ENCODE data around the gene WDR86.

WDR86 gene

GRCh38 chr7:151435971-151436370 is 26.1 kb upstream of the WDR86 start:
- TF ChIP-seq ZNF384 (IDR thresholded peaks at IDR 0.05): no peak
- TF ChIP-seq FOXM1 (IDR thresholded peaks at IDR 0.05; ENCODE audit: borderline replicate concordance): no peak
- no peak for TF ChIP-seq FOXA1 (IDR thresholded peaks at IDR 0.05)
- no peak for TF ChIP-seq SUZ12 (IDR thresholded peaks at IDR 0.05)
- ChIA-PET CTCF (no interaction called here), POLR2A (no interaction called here)
- no peak for DNase-seq (ENCODE audit: extremely low spot score)

- TF ChIP-seq ARNT (IDR thresholded peaks at IDR 0.05): no peak
- no peak for TF ChIP-seq FOXM1 (IDR thresholded peaks at IDR 0.05; ENCODE audit: borderline replicate concordance)
- TF ChIP-seq ELF4 (IDR thresholded peaks at IDR 0.05): no peak
- TF ChIP-seq LEF1 (IDR thresholded peaks at IDR 0.05; ENCODE audit: borderline replicate concordance): no peak
- no peak for TF ChIP-seq NFRKB (IDR thresholded peaks at IDR 0.05)
- TF ChIP-seq SUZ12 (IDR thresholded peaks at IDR 0.05): no peak
- TF ChIP-seq FOXA1 (IDR thresholded peaks at IDR 0.05): no peak
- TF ChIP-seq PKNOX1 (IDR thresholded peaks at IDR 0.05): no peak
- no peak for TF ChIP-seq SP1 (IDR thresholded peaks at IDR 0.05)
- TF ChIP-seq HDGF (IDR thresholded peaks at IDR 0.05; ENCODE audit: borderline replicate concordance): no peak
- TF ChIP-seq FOXK2 (IDR thresholded peaks at IDR 0.05): no peak
- POLR2A ChIA-PET: no interaction called here
- DNase-seq (ENCODE audit: extremely low spot score): no peak
- CTCF ChIA-PET: no interaction called here
Observed at GRCh38 chr7:151435103-151435916, 25.5 kb upstream of the WDR86 start.

GRCh38 chr7:151434549-151434948 is 24.7 kb upstream of the WDR86 start:
- POLR2A ChIA-PET: no interaction called here

GRCh38 chr7:151433721-151434400 is 24.0 kb upstream of the WDR86 start:
- DNase-seq (ENCODE audit: extremely low spot score): no peak
- CTCF ChIA-PET: interaction anchor here (0.6 kb wide), 1 partner anchor 34 kb away, joined by 4 read pairs; no protein-coding TSS in a partner anchor
- TF ChIP-seq NFRKB (IDR thresholded peaks at IDR 0.05): no peak
- no peak for TF ChIP-seq ELF4 (IDR thresholded peaks at IDR 0.05)
- no peak for TF ChIP-seq TARDBP (IDR thresholded peaks at IDR 0.05)
- TF ChIP-seq ZNF384 (IDR thresholded peaks at IDR 0.05): no peak
- no peak for TF ChIP-seq FOXK2 (IDR thresholded peaks at IDR 0.05)
- no peak for TF ChIP-seq LEF1 (IDR thresholded peaks at IDR 0.05; ENCODE audit: borderline replicate concordance)
- no peak for TF ChIP-seq PKNOX1 (IDR thresholded peaks at IDR 0.05)
- TF ChIP-seq L3MBTL2 (conservative IDR thresholded peaks at IDR 0.05): no peak
- TF ChIP-seq ARNT (IDR thresholded peaks at IDR 0.05): no peak
- TF ChIP-seq FOXA1 (IDR thresholded peaks at IDR 0.05): no peak
- no peak for TF ChIP-seq HDGF (IDR thresholded peaks at IDR 0.05; ENCODE audit: borderline replicate concordance)
- TF ChIP-seq SP1 (IDR thresholded peaks at IDR 0.05): no peak
- POLR2A ChIA-PET: no interaction called here

More at GRCh38 chr7:151434549-151434948, 24.7 kb upstream of the WDR86 start:
- no peak for TF ChIP-seq HDGF (IDR thresholded peaks at IDR 0.05; ENCODE audit: borderline replicate concordance)
- TF ChIP-seq CTBP1 (IDR thresholded peaks at IDR 0.05; ENCODE audit: borderline replicate concordance): no peak
- no peak for TF ChIP-seq FOXA1 (IDR thresholded peaks at IDR 0.05)
- no peak for TF ChIP-seq ZNF384 (IDR thresholded peaks at IDR 0.05)
- CTCF ChIA-PET: no interaction called here
- DNase-seq (ENCODE audit: extremely low spot score): no peak

- DNase-seq (ENCODE audit: extremely low spot score): no peak
- TF ChIP-seq FOXM1 (IDR thresholded peaks at IDR 0.05; ENCODE audit: borderline replicate concordance) (no peak), NFRKB (IDR thresholded peaks at IDR 0.05) (no peak), LEF1 (IDR thresholded peaks at IDR 0.05; ENCODE audit: borderline replicate concordance) (no peak), SUZ12 (IDR thresholded peaks at IDR 0.05) (no peak), TARDBP (IDR thresholded peaks at IDR 0.05) (no peak), L3MBTL2 (conservative IDR thresholded peaks at IDR 0.05) (no peak), ELF4 (IDR thresholded peaks at IDR 0.05) (no peak), CTBP1 (IDR thresholded peaks at IDR 0.05; ENCODE audit: borderline replicate concordance) (no peak), PKNOX1 (IDR thresholded peaks at IDR 0.05) (no peak), ZNF384 (IDR thresholded peaks at IDR 0.05) (no peak), FOXK2 (IDR thresholded peaks at IDR 0.05) (no peak), HDGF (IDR thresholded peaks at IDR 0.05; ENCODE audit: borderline replicate concordance) (no peak), ARNT (IDR thresholded peaks at IDR 0.05) (no peak), BHLHE40 (IDR thresholded peaks at IDR 0.05; ENCODE audit: borderline replicate concordance) (no peak), FOXA1 (IDR thresholded peaks at IDR 0.05) (no peak), SP1 (IDR thresholded peaks at IDR 0.05) (no peak)
- POLR2A ChIA-PET: no interaction called here
- CTCF ChIA-PET: interaction anchor here (0.6 kb wide), 1 partner anchor 33 kb away, joined by 4 read pairs; no protein-coding TSS in a partner anchor
Observed at GRCh38 chr7:151432658-151433521, 23.1 kb upstream of the WDR86 start.

Data from HEK293T (cell line).